ENCODE measurements around the gene RNF40.
"Not testable (repeated sequence)": the region's sequence is repeated elsewhere in the genome, so short reads cannot be mapped to it uniquely, and the experiment has no call there.

The RNF40 gene

GRCh38 chr16:30782486-30783279 is 20.6 kb downstream of the RNF40 start:
- no peak for DNase-seq (ENCODE audit: low read depth, low spot score)

GRCh38 chr16:30783280-30784109 is 21.4 kb downstream of the RNF40 start:
- no peak for DNase-seq (ENCODE audit: low read depth, low spot score)

GRCh38 chr16:30784215-30784614 is 22.1 kb downstream of the RNF40 start:
- DNase-seq (ENCODE audit: low read depth, low spot score) = no peak

GRCh38 chr16:30785126-30786106 is 23.3 kb downstream of the RNF40 start:
- no peak for DNase-seq (ENCODE audit: low read depth, low spot score)

GRCh38 chr16:30786115-30786935 is 24.2 kb downstream of the RNF40 start:
- DNase-seq (ENCODE audit: low read depth, low spot score) = no peak

GRCh38 chr16:30786936-30787612 is 25.0 kb downstream of the RNF40 start, which contains the start of gene ZNF629:
Gene ZNF629 (minus strand): TSS chr16:30787205. CDS start chr16:30784482, 2,723 bp downstream.
- DNase-seq (ENCODE audit: low read depth, low spot score) = no peak

GRCh38 chr16:30787613-30788378 is 25.7 kb downstream of the RNF40 start:
- no peak for DNase-seq (ENCODE audit: low read depth, low spot score)

GRCh38 chr16:30793508-30794069 is 31.5 kb downstream of the RNF40 start:
- no peak for DNase-seq (ENCODE audit: low read depth, low spot score)

GRCh38 chr16:30794634-30795033 is 32.5 kb downstream of the RNF40 start:
- no peak for DNase-seq (ENCODE audit: low read depth, low spot score)

GRCh38 chr16:30797670-30798309 is 35.7 kb downstream of the RNF40 start:
- DNase-seq (ENCODE audit: low read depth, low spot score) = no peak

GRCh38 chr16:30802936-30803335 is 40.8 kb downstream of the RNF40 start:
- no peak for DNase-seq (ENCODE audit: low read depth, low spot score)

- no peak for DNase-seq (ENCODE audit: low read depth, low spot score)
Measured at GRCh38 chr16:30805056-30805369, 42.9 kb downstream of the RNF40 start.

GRCh38 chr16:30805370-30806169 is 43.4 kb downstream of the RNF40 start:
- no peak for DNase-seq (ENCODE audit: low read depth, low spot score)

GRCh38 chr16:30808146-30808545 is 46.0 kb downstream of the RNF40 start:
- no peak for DNase-seq (ENCODE audit: low read depth, low spot score)

- DNase-seq (ENCODE audit: low read depth, low spot score) = not testable (repeated sequence)
Measured at GRCh38 chr16:30808890-30809426, 46.8 kb downstream of the RNF40 start.

- DNase-seq (ENCODE audit: low read depth, low spot score) = not testable (repeated sequence)
Measured at GRCh38 chr16:30809675-30810074, 47.6 kb downstream of the RNF40 start.

GRCh38 chr16:30813821-30814189 is 51.7 kb downstream of the RNF40 start:
- DNase-seq (ENCODE audit: low read depth, low spot score) = no peak

- DNase-seq (ENCODE audit: low read depth, low spot score) = no peak
Measured at GRCh38 chr16:30816769-30817168, 54.6 kb downstream of the RNF40 start.
